GM21786 (cell line): Measurements from ENCODE around the gene ALDOC.

Experiments
- ATAC-seq: cut with Tn5 transposase; IDR thresholded peaks from one replicate; pipeline ENCODE4 v1.9.1; 2021; ENCODE audit not compliant: unreplicated experiment

The ALDOC gene

DNA sequence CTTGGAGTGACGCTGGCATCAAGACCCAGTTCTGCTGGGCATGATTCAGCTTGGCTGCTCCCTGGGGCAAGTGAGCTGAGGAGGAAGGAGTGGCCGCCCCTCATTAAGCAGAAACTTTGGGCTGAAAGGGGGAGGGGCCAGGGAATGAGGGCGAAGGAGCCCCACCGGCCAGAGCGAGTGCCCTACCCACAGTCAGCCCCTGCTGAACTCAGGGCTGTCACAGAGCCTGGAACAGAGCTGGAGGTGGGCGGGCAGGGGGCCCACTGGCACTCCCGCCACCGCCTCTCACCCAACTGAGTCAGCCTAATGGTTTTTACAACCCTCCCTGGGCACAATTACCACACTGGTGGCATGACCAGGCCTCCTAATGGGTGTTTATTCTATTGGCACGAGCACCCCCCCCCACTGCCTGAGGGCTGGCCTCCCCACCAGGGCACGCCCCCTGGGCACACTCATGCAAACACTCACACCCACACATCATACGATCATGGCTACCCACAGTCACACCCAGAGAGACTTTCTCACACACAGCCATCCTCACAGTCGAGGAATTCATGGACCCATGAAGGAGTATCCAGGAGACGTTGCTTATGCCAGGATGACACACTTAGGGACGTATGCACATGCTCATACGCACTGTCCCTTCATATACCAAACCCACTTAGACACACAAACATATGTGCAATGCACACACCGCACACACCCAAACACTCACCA, 43.4 kb downstream of the ALDOC start:
- ATAC-seq = no peak

DNA sequence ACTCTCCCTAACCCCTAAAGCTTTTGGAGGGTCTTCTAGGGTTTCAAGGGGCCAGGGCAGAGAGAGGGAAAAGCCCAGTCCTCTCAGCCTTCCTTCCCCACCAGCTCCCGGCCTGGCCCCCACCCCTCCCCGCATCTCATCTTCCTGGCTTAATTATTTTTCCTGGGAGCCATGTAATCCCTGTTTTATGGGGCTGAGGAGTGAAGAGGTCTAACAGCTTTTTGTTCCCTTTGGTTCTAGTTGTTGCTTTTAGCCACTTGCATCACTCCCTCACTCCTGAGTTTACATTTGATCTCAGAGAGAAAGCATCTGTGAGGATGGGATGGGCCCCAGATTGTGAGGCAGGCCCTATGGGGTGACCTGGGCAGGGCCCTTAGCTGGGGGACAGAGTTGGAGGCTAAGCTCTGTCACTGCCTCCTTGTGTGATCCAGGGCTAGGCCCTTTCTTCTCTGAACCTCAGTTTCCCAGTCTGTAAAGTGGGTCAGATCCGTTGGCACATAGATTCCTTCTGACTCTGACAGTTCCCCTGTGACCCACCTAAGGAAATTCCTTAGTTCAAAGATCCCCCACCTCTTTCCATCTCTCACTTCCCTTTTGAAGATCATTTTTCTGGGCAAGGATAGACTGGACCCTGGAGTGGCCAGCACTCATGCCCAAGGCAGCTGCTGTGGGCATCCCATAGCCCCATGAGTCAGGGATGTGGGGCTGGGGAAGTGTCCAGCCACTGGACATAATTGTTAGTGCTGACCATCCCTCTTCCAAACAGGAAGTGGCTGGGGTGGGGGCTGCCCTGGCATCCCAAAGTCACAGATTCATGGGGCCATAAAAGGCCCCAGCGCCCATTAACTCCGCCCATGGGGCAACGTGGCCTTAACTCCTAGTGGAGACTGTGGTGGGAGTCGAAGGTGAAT, 44.4 kb downstream of the ALDOC start:
- no peak for ATAC-seq

DNA sequence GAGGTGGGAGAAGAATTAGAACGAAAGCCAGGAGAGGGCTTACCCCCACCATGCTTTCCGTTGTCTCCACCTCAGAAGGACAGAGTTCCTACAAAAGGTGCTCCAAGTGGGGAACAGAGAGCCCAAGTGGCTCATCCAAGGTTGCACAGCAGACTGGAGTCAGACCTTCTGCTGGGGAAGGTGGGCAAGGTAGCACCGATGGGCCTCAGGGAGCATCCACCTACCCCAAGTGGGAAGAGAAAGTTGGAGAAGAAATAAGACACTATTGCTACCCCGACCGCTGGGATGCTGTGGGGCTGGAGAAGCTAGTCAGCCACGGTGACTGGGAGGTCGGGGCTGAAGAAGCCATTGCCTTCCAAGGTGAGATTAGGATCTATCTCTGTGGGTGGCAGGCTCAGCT, 45.8 kb downstream of the ALDOC start:
- ATAC-seq = no peak

DNA sequence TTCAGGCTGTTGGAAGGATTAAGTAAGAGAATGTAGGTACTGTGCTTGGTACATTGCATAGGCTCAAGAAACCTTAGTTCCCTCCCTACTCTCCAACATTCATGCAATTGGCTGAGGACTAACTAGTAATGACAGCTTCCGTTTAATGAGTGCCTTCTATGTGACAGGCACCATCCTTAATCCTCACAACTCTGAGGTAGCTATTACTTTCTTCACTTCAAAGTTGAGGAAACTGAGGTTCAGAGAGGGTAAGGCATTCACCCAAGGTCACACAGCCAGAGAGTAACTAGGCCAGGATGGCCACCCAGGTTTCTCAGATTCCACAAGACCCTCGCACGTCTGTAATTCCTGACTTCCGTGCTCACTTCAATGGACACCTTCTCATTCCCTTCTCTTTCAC, 46.4 kb downstream of the ALDOC start:
- no peak for ATAC-seq

DNA sequence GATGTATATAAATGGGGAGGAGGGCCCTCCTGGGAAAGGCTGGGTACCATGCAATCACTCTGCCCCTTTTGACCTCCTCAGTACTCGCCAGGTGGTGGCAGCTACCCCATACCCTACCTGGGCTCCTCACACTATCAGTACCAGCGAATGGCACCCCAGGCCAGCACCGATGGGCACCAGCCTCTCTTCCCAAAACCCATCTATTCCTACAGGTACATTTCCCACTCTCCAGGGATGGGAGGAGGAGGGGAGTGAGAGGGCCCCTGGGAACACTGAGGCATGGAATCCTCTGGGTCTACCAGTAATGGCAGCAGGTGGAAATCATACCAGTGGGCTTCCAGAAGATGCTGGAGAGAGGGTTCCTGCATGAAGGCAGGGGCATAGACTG, 47.7 kb downstream of the ALDOC start:
- no peak for ATAC-seq

DNA sequence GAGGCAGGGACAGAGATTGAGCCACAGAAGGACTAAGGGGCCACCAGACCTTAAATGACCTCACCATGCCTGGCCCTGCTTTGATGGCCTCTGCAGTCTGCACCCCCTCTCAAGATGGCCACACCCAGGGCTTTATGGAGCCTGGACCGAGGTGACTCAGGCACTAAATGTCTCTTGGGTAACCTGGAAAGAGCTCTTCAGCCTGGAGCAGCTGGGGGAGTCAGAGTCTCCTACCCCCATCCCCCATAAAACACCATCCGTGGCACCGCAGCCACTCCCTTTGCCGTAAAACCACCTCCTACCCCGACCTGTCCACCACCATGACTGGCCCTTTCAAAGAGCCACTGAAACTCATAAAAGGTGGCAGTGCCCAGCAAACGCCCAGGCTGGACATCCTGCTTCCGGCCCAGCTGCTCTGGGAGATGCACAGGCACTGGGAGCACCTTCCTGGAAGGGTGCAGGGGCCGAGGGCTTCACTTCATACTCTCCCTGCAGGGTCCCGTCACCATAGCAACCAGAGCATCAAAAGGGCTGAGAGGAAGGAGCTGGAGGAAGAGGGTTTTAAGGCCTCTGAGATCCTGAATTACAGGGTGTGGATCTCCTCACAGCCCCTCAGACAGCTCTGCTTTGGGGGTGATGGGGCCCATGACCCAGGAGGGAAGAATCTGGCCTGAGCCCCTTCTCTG, 48.2 kb downstream of the ALDOC start:
- ATAC-seq = no peak

DNA sequence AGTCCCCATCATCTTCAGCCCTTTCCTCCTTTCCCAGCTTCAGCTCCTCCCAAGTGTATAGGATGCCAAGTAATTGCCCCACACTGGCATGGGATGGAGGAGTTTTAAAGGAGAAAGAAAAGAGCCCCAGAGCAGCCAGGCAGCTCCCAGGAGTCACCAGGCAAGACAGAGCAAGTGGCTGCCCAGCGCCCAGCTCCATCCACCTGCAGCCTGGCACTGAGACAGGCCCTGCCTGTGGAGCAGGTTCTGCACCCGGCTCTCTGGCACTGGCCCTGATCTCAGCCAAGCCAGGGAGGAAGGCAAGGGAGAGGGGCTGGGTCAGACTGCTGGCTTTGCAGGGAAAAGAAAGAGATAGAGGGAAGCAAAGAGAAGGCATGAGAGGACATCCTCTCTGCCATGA, 48.8 kb downstream of the ALDOC start:
- no peak for ATAC-seq

DNA sequence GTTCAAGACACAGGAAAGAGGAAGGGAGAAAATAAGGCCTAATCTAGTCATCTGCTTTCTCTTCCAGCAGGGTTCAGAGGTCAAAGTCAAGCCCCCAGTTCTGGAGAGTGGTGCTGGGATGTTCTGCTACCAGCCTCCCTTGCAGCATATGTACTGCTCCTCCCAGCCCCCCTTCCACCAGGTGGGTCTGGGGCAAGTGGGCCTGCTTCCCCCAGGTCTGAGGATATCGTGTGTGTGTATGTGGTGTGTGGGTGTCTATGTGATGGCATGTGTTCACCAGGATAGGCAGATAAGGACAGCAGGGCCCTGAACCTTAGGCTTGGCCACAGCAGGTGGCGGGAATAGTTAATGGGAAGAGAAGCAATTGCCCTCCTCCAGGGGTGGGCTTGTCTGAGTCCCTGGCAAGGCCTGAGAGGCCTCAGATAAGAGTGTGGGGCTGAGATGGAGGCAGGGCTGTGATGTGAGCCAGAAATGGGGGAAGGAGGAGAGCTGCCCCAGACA, 49.5 kb downstream of the ALDOC start:
- ATAC-seq = no peak

DNA sequence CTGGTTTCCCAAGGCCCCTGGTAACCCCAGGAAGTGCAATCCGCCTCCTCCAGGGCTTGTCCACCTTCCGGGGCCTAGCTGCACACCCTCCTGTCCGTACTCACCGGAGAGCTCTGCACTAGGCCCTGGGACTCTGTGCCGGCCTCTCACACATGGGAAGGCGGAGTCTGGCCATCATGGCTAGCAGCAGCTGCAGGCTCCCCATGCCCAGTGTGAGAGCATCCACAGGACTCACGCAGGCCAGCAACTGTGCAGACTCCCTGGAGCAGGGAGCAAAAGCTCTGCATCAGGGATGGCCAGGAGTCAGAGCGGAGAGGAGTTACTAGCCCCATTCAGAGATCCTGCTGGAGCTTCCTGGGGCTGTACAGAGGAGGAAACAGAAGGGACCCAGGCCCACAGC, 50.3 kb downstream of the ALDOC start:
- no peak for ATAC-seq

DNA sequence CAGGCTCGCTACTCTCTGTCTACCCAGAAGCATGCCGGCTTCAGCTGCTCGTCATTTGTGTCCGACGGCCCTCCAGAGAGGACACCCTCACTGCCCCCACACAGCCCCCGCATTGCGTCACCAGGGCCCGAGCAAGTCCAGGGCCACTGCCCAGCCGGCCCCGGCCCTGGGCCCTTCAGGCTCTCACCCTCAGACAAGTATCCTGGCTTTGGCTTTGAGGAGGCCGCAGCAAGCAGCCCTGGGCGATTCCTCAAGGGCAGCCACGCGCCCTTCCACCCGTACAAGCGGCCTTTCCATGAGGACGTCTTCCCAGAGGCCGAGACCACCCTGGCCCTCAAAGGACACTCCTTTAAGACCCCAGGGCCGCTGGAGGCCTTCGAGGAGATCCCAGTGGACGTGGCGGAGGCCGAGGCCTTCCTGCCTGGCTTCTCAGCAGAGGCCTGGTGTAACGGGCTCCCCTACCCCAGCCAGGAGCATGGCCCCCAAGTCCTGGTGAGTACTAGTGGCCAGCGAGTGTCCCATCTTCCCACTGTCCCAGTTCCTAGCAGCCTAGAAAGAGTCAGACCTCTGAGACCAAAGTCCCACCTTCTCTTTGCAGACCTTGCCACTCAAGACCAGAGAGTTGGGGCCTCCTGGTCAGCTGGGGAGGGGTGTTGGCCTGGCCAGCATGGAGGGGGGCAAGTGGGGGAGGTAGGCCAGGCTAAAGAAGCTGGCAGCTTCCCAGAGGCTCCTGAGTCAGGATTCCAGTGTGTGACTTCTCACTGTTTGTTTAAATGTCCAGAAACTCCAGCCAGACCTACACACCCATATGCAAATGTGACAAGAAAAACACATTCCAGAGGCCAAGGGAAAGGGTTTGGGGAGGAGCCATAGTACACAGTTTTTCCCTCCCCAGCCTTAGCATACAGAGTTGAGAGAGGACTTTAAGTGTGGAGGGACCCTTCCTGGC, 51.9 kb downstream of the ALDOC start:
- ATAC-seq = no peak

DNA sequence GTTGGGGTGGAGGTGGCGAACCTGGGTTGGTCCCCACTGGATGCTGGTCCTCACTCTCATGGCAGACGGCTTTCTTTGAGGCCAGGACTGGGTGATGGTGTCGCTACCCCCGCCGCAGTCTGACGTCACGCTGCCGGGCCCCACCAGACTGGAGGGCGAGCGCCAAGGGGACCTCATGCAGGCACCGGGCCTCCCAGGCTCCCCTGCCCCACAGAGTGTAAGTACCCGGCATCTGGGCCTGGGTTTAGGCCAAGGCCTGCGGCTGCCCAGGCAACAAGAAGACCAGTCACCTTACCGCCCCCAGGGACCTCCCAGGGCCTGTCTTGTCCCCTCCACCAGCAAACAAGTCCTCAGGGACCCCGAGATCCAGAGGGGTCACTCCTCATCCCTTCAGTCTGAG, 52.8 kb downstream of the ALDOC start:
- no peak for ATAC-seq

DNA sequence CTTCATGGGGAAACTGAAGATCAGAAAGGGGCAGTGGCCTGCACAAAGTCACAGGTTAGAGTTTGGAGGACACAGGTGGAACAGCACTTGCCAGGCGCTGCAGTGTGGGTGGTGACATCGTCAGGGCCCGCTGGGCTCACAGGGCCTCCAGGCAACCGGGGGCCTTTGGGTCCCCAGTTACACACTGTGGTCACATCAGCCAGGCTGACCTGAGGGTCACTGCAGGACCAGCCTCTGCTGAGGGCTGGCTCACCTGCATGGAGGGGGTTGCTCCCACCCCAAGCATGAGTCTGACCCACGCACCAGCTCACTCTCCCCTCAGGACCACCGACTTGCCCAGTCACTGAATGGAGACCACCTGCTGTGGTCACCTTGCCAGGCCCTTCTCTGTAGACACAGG, 53.5 kb downstream of the ALDOC start:
- ATAC-seq = no peak
